ENCODE results near the gene MLXIPL. TPM values are rescaled to one million over a fixed set of nuclear protein-coding genes. Genes with fewer than 3 reads are reported as not detected.

MLXIPL gene
- total and polyA plus RNA-seq, 2 of the 8 experiments (the other 6 are each of a cell fraction or from before 2014, with no cell fraction given): 9.4 to 10.6 TPM

DNA sequence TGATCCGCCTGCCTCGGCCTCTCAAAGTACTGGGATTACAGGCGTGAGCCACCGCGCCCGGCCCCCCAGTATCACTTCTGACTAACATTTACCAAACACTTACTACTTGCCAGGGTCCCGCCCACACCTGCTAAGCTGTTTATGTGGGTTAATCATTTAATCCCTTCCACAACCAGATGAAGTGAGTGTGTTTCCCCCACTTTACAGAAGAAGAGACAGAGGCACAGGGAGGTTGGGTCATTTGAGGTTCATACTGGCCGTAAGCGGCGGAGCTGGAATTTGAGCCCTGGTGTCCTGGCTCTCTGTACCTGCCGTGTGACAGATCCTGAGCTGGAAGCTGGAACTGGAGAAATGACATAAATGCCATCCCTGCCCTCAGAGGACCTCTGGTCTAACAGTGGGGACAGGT lies 28.2 kb upstream of the MLXIPL start:
- Histone ChIP-seq H2BK120ac (replicated peaks; ENCODE audit: low read depth, low read length) (no peak overlapping the region), H3K18ac (ENCODE audit: extremely low read depth, low read length) (no peak overlapping the region), H4K91ac (replicated peaks; ENCODE audit: insufficient read length, low read length) (no peak overlapping the region), H3K9ac (replicated peaks in 1 of 4; ENCODE audit: extremely low read depth in 1 of 4, low read depth in 3 of 4, low read length in 3 of 4) (no peak overlapping the region), H2BK20ac (ENCODE audit: low read length) (no peak overlapping the region), H3K4me1 (replicated peaks in 1 of 4; ENCODE audit: control insufficient read depth in 3 of 4, insufficient read depth in 4 of 4, low read length in 3 of 4) (peaks cover 0 to 5% (median 0%) of the 10 kb centered on the region in 4 experiments; a peak in 2 of 7 replicates), H3K23me2 (ENCODE audit: low read depth, low read length) (peaks cover under 1% of the 10 kb centered on the region; the same call in 1 of the 2 replicates), H2BK5ac (ENCODE audit: low read depth, low read length) (no peak overlapping the region), H3K56ac (replicated peaks; ENCODE audit: insufficient read length, low read depth, low read length) (no peak overlapping the region), H3K14ac (ENCODE audit: insufficient read length) (no peak overlapping the region), H2BK12ac (ENCODE audit: low read depth, low read length) (no peak overlapping the region), H3K36me3 (ENCODE audit: control insufficient read depth in 2 of 4, insufficient read depth in 4 of 4, low read length in 3 of 4) (no peaks in the 10 kb centered on the region), H3K4me2 (ENCODE audit: insufficient read depth in 1 of 2, low read depth in 2 of 2, low read length in 2 of 2) (no peak overlapping the region), H2AK5ac (ENCODE audit: low read depth, low read length) (peak overlapping the region; percentile 40; the same call in 1 of the 2 replicates), H4K5ac (ENCODE audit: insufficient read length, low read depth, low read length) (no peak overlapping the region), H3K79me1 (ENCODE audit: low read depth, low read length) (no peaks in the 10 kb centered on the region), H3K4me3 (ENCODE audit: extremely low read depth in 1 of 4, insufficient read depth in 2 of 4, low read depth in 3 of 4, low read length in 4 of 4) (no peak overlapping the region), H3K27me3 (replicated peaks in 1 of 4; ENCODE audit: control insufficient read depth in 3 of 4, extremely low read depth in 1 of 4, insufficient read depth in 3 of 4, low read length in 3 of 4) (peaks cover 0 to 16% (median 16%) of the 10 kb centered on the region in 4 experiments; a peak in 6 of 7 replicates), H2AFZ (ENCODE audit: low read length) (no peak overlapping the region), H4K8ac (ENCODE audit: extremely low read depth, insufficient read depth, low read length) (no peak overlapping the region), H3K9me3 (ENCODE audit: insufficient read depth in 2 of 2, low read depth in 1 of 2, low read length in 1 of 2) (no peaks in the 10 kb centered on the region), H4K20me1 (replicated peaks in 1 of 2; ENCODE audit: control insufficient read depth in 1 of 2, insufficient read depth in 2 of 2, low read length in 2 of 2) (no peaks in the 10 kb centered on the region), H3K79me2 (ENCODE audit: control insufficient read depth in 1 of 2, insufficient read depth in 2 of 2, low read length in 2 of 2) (no peaks in the 10 kb centered on the region), H3K4ac (replicated peaks; ENCODE audit: insufficient read length, low read depth, low read length) (no peak overlapping the region), H3K23ac (ENCODE audit: insufficient read length) (no peak overlapping the region), H2BK15ac (ENCODE audit: low read length) (peak overlapping the region; percentile 88; the same call in 1 of the 2 replicates), H3K27ac (ENCODE audit: low read depth, low read length) (no peak overlapping the region)
- DNase-seq (ENCODE audit: low read depth in 1 of 2, low spot score in 2 of 2) (no peak), FAIRE-seq (no peak)
- CTCF ChIA-PET (ENCODE audit: partially characterized antibody): interaction anchor here (0.7 to 2.6 kb wide), 11 partner anchors 8 to 48 kb away, joined by 3 to 13 read pairs (median 4); partner anchors contain the start of gene MLXIPL
- TF ChIP-seq, protein P1, sequence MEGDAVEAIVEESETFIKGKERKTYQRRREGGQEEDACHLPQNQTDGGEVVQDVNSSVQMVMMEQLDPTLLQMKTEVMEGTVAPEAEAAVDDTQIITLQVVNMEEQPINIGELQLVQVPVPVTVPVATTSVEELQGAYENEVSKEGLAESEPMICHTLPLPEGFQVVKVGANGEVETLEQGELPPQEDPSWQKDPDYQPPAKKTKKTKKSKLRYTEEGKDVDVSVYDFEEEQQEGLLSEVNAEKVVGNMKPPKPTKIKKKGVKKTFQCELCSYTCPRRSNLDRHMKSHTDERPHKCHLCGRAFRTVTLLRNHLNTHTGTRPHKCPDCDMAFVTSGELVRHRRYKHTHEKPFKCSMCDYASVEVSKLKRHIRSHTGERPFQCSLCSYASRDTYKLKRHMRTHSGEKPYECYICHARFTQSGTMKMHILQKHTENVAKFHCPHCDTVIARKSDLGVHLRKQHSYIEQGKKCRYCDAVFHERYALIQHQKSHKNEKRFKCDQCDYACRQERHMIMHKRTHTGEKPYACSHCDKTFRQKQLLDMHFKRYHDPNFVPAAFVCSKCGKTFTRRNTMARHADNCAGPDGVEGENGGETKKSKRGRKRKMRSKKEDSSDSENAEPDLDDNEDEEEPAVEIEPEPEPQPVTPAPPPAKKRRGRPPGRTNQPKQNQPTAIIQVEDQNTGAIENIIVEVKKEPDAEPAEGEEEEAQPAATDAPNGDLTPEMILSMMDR (IDR thresholded peaks at IDR 0.05; ENCODE audit: control extremely low read depth in 1 of 3, insufficient read depth in 1 of 3, low read depth in 1 of 3, low read length in 3 of 3): no peak
- 92% methylated on average over 11 of the region's 11 CpGs; no CpG with 5 or more reads in 1 of the 2 experiments for WGBS, 2 experiments (ENCODE audit: extremely low coverage in 1 of 2, insufficient coverage in 1 of 2, insufficient read length in 1 of 2, insufficient replicate concordance in 2 of 2, low coverage in 1 of 2, low lambda C conversion rate in 2 of 2, missing lambda C conversion rate in 1 of 2)
- POLR2A ChIA-PET (ENCODE audit: partially characterized antibody): interaction anchor here (0.7 to 1.7 kb wide), 2 partner anchors 12 to 27 kb away, joined by 3 read pairs; no protein-coding TSS in a partner anchor
